GM12872 (cell line): ENCODE results near the gene DDAH2.

Experiments
- TF ChIP-seq, protein P1 (sequence below): IDR thresholded peaks from 3 replicates; pipeline ENCODE4 v1.5.1; 2011; ENCODE audit warnings: low read depth, mild to moderate bottlenecking, low read length, moderate library complexity; ENCODE audit not compliant: insufficient read depth

The DDAH2 gene

DNA sequence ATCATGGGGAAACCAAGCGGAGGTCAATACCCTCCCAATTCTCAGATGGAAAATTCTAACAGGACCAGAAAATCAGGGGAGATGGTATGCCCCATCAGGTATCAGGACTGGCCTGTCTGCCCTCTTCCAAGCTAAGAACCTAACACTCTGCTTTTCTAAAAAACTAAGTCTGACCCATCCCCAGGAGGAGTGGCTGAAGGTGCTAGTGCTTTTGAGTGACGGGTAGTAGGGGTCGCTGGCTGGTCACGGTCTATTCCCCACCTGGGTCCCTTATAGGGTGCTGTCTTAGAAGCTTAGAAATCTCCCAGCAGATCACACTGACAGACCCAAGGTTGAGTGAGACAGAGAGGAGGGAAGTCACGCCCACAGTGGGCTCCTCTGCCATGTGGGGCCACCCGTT, 35.6 kb downstream of the DDAH2 start:
- TF ChIP-seq, protein P1, sequence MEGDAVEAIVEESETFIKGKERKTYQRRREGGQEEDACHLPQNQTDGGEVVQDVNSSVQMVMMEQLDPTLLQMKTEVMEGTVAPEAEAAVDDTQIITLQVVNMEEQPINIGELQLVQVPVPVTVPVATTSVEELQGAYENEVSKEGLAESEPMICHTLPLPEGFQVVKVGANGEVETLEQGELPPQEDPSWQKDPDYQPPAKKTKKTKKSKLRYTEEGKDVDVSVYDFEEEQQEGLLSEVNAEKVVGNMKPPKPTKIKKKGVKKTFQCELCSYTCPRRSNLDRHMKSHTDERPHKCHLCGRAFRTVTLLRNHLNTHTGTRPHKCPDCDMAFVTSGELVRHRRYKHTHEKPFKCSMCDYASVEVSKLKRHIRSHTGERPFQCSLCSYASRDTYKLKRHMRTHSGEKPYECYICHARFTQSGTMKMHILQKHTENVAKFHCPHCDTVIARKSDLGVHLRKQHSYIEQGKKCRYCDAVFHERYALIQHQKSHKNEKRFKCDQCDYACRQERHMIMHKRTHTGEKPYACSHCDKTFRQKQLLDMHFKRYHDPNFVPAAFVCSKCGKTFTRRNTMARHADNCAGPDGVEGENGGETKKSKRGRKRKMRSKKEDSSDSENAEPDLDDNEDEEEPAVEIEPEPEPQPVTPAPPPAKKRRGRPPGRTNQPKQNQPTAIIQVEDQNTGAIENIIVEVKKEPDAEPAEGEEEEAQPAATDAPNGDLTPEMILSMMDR = no peak

DNA sequence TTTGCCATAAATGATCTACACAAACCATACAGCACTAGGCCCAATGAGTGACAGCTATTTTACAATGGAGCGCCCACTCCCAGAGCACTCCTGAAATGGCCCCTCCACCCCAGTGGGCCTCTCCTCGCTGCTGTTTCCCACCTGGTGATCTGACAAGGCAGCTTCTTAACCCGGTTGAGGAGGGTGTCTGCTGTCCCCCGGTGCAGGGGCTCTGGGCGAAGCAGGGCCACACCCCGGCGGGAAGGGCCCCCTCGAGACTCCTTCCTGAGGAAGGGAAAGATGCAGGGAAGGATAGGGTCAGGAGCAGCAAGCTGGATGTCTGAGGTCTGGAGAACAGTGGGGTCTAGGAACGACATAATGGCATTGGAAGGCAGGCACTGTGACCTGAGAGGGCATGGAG, 36.2 kb downstream of the DDAH2 start:
- TF ChIP-seq, protein P1 = no peak

DNA sequence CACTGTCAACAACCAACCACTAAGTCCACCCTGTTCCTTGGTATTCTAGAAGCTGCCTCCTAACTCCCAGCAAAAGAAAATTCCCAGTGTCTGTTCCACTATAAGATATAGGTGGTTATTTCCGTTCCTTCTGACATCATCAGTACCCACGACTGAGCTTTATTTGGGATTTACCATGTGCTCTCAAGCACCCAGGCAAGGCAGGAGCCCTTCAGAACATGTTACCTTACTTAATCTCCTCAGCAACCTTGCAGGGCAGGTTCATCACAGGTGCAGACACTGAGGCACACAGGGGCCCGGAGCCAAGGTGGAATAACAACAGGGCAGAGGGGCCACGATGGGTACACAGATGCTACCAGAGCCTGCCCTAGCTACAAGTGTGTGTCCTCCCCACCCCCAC, 36.7 kb downstream of the DDAH2 start:
- TF ChIP-seq, protein P1 = no peak

DNA sequence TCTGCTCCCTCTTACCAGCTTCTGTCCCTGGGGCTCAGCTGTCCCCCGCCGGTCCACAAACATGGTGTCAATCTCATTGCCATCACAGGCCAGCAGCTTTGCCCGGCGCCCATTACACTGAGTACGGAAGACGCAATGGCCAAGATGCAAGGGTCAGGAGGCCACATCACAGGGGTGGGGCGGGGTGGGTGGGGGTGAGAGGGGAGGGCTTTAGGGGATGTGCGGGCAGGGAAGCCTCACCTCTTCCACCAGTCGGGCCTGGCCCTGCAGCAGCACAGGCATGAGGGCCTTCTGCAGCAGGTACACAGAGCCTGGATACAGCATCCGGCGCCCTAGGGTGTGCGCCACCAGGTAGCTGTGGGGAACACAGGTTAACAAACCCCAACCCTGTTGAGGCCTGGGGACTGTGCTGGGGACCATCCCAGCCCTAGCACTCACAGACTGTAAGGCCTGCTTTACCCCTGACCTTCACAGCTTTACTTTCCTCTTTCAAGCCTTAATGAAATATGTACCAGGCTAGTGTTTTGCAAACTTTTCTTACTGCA, 37.5 kb downstream of the DDAH2 start:
- TF ChIP-seq, protein P1 = no peak

DNA sequence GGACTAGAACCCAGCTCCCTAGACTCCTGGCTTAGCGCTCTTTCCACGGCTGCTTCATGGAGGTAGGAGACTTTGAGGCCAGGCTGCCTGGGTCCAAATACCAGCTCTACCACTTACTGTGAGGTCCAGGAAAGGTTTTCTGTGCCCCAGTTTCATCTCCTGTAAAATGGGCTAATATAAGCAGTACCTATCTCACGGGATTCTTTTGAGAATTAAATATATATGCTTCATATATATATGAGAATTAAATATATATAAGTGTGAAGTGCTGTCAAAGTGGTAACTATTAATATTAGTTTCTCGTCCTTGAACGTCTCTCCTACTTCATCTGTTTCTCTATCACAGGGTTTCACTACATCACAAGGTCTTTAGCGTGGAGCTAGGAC, 38.0 kb downstream of the DDAH2 start:
- TF ChIP-seq, protein P1 = no peak

DNA sequence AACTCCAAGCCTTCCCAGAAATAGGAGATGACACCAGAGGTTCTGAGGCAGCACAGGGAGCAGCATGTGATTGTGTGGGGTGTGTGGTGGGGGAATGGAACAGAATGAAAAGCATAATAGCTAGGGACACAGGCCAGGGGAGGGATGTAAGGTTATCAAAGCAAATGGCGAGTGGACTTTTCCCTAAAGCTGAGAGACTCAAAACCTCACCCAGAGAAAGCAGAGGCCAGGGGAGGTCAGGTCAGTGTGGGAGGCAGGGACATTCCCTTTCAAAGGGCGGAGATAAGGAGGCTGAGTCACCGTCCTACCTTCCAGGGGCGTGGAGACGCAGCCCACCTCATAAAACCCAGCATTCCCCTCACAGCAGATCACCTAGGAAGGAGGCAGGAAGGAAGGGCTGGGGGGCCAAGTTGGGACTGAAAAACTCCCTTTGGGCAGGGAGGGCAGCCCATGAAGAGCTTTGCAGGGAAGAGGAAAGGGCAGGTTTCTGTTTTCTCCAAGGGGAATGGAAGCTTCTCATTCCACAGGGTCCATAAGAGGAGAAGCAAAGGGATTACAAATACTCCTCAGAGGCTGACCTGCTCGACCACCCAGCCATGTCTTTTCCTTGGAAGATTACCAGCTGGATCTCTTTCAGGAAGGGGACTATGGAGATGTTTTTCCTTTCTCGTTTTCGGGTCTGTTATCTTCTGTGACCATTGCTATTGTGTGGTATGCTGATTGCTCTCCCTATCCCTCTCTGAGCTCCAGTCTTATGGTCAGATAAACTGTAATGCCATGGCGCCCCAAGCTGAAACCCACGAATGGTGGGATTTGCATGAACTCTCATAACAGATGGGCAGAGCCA, 38.6 kb downstream of the DDAH2 start:
- TF ChIP-seq, protein P1 = no peak

DNA sequence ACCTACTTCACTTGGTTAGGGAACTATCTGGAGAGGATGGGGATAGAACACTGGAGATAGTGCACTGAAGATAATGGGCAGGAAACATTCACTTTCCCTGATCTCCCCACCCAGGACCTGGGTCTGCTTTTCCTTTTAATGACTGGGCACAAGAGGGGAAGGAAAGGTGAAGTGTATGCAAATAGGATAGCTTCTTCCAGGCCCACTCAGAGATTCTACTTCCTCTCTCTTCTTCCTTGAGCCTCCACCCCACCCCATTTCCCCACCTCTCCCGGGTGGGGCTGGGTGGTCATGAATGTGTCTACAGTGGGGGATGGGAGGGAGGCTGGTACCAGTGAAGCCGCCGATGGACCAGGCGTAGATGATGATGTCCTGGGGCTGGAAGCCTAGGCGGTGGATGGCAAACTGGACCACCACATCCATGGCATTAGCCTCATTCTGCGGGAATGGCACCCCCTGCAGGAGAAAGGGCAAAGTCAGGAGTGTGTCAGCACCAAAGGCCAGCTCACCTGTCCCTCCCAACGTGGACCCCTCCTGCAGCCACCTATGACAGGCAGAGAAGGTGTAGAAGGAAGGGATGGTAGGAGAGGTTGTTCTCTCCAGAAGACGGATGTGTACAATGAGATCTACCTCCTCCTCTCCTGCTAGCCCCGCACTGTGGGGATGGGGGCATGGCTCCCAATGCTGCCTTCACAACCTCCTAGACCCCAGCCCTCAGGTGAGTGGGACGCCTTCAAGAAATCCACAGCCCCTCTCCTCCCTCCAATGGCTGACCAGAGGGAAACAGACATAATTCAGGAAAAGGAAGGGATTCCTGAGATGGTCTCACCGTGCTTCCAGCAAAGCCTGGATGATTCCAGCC, 39.6 kb downstream of the DDAH2 start:
- TF ChIP-seq, protein P1 = peak; percentile 58
